Mesothelial cell of epicardium (in vitro differentiated cells): Measurements from ENCODE around the gene COA5. TPM values are rescaled to one million over a fixed set of nuclear protein-coding genes. Genes with fewer than 3 reads are reported as not detected.

ENCODE experiments used
- DNase-seq, 2 experiments: peaks; one replicate each; pipeline ENCODE4 v3.0.0; 2021; ENCODE audit warnings: low spot score in 2 of 2; ENCODE audit not compliant: unreplicated experiment in 2 of 2
- H3K27ac Mint-ChIP-seq: 2 replicates; pipeline ENCODE4 v1.8.0; 2021; ENCODE audit warnings: mixed read lengths
- H3K27me3 Mint-ChIP-seq: 2 replicates; pipeline ENCODE4 v1.8.0; 2021; ENCODE audit warnings: low read depth, mixed read lengths
- H3K36me3 Mint-ChIP-seq: 2 replicates; pipeline ENCODE4 v1.8.0; 2021; ENCODE audit warnings: mixed read lengths
- H3K4me1 Mint-ChIP-seq: 2 replicates; pipeline ENCODE4 v1.8.0; 2021; ENCODE audit warnings: mixed read lengths
- H3K4me3 Mint-ChIP-seq: 2 replicates; pipeline ENCODE4 v1.8.0; 2021; ENCODE audit warnings: mild to moderate bottlenecking, moderate library complexity, mixed read lengths
- H3K9me3 Mint-ChIP-seq: 2 replicates; pipeline ENCODE4 v1.8.0; 2021; ENCODE audit warnings: mixed read lengths
- total RNA-seq: library from RNA; stranded (reverse); gene quantifications from 3 replicates; pipeline ENCODE4 v1.2.1, GENCODE V29; 2021
- TF ChIP-seq, protein P1 (sequence below): fragments of 200-600 bp; sonication (generic); IDR thresholded peaks from one replicate; pipeline ENCODE4 v1.5.0; 2021; ENCODE audit warnings: antibody characterized with exemption; ENCODE audit not compliant: unreplicated experiment

The COA5 gene
- total RNA-seq, 1 donor from 2014 or later: 41.8 TPM

GRCh38 chr2:98649135-98649991, 41.1 kb upstream of the COA5 start:
- DNase-seq: peak; percentile 43 to 81
- Mint-ChIP-seq H3K9me3 (no peaks in the 10 kb centered on the region), H3K4me1 (peaks cover 9% of the 10 kb centered on the region), H3K4me3 (no peak overlapping the region), H3K36me3 (no peaks in the 10 kb centered on the region), H3K27ac (peak overlapping the region; percentile 49), H3K27me3 (no peaks in the 10 kb centered on the region)
- TF ChIP-seq, protein P1, sequence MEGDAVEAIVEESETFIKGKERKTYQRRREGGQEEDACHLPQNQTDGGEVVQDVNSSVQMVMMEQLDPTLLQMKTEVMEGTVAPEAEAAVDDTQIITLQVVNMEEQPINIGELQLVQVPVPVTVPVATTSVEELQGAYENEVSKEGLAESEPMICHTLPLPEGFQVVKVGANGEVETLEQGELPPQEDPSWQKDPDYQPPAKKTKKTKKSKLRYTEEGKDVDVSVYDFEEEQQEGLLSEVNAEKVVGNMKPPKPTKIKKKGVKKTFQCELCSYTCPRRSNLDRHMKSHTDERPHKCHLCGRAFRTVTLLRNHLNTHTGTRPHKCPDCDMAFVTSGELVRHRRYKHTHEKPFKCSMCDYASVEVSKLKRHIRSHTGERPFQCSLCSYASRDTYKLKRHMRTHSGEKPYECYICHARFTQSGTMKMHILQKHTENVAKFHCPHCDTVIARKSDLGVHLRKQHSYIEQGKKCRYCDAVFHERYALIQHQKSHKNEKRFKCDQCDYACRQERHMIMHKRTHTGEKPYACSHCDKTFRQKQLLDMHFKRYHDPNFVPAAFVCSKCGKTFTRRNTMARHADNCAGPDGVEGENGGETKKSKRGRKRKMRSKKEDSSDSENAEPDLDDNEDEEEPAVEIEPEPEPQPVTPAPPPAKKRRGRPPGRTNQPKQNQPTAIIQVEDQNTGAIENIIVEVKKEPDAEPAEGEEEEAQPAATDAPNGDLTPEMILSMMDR: peak; percentile 96

DNA sequence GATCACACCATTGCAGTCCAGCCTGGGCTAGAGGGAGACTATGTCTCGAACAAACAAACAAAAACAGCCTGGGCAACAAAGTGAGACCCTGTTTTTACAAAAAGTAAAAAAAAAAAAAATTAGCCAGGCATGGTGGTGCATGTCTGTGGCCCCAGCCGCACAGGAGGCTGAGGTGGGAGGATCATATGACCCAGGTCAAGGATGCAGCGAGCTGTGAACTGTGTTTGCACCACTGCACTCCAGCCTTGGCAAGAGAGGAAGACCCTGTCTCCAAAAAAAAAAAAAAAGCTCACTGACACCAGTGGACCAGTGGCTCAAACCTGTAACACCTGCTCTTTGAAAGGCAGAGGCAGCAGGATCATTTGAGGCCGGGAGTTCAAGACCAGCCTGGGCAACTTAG, 40.1 kb upstream of the COA5 start:
- no peak overlapping the region for H3K27ac Mint-ChIP-seq
- H3K4me1 Mint-ChIP-seq: peaks cover 7% of the 10 kb centered on the region
- H3K9me3 Mint-ChIP-seq: no peaks in the 10 kb centered on the region

GRCh38 chr2:98647636-98648035, 39.3 kb upstream of the COA5 start:
- Mint-ChIP-seq H3K27ac (no peak overlapping the region), H3K9me3 (no peaks in the 10 kb centered on the region), H3K4me1 (peaks cover 7% of the 10 kb centered on the region), H3K27me3 (no peaks in the 10 kb centered on the region), H3K4me3 (no peak overlapping the region), H3K36me3 (no peaks in the 10 kb centered on the region)
- no peak for DNase-seq
- TF ChIP-seq, protein P1: no peak

More for the DNA sequence above, 40.1 kb upstream of the COA5 start:
- no peak overlapping the region for H3K4me3 Mint-ChIP-seq
- no peak for DNase-seq
- H3K36me3 Mint-ChIP-seq: no peaks in the 10 kb centered on the region
- no peaks in the 10 kb centered on the region for H3K27me3 Mint-ChIP-seq
- TF ChIP-seq, protein P1: no peak

GRCh38 chr2:98643496-98644100, 35.3 kb upstream of the COA5 start:
- peaks cover 2% of the 10 kb centered on the region for H3K36me3 Mint-ChIP-seq
- no peak for DNase-seq
- no peak overlapping the region for H3K4me3 Mint-ChIP-seq
- H3K4me1 Mint-ChIP-seq: no peaks in the 10 kb centered on the region
- H3K27ac Mint-ChIP-seq: no peak overlapping the region
- H3K9me3 Mint-ChIP-seq: no peaks in the 10 kb centered on the region
- TF ChIP-seq, protein P1: no peak
- no peaks in the 10 kb centered on the region for H3K27me3 Mint-ChIP-seq

DNA sequence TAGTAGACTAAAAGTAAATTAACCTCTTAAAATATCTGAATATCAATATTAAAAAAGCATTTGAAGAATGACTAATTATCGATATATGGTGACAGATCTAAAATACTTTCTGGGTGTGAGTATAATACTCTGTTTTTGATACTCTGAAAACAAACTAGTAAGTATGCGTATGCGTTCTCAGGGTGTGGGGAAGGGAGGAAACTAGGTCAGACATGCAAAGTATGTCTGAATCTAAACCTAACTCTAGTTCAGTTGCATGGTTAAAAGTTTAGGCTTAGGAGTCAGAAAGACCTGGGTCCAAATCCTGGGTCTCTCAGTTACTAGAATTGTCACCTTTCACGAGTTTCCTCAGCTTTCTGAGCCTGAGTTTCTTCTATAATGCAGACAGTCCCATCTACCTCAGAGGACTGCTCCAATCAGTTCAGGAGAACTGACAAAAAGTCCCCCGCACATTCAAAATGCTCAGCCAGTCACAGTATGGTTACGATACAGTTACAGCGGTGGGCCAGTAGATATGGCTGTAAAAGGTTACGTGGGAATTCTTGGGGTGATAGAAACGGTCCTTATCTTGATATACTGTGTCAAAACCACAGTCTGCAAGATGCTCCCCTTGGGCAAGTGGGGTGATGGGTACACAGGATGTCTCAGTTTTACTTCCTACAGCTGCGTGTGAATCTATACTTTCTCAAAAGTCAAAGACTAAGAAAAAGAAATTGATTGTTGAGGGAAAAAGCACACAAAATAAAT, 29.3 kb upstream of the COA5 start:
- no peak for DNase-seq
- H3K27ac Mint-ChIP-seq: no peak overlapping the region
- TF ChIP-seq, protein P1: no peak
- no peak overlapping the region for H3K4me3 Mint-ChIP-seq
- H3K4me1 Mint-ChIP-seq: peaks cover 10% of the 10 kb centered on the region
- H3K9me3 Mint-ChIP-seq: no peaks in the 10 kb centered on the region
- H3K36me3 Mint-ChIP-seq: peaks cover 3% of the 10 kb centered on the region
- H3K27me3 Mint-ChIP-seq: no peaks in the 10 kb centered on the region
